Measurements from ENCODE around the gene THRB. TPM values are rescaled to one million over a fixed set of nuclear protein-coding genes. Genes with fewer than 3 reads are reported as not detected.

Gene THRB
- polyA plus RNA-seq, 1 of the 3 experiments (the other 2 are of a cell fraction) = 0.02 TPM

- TF ChIP-seq, protein P1, sequence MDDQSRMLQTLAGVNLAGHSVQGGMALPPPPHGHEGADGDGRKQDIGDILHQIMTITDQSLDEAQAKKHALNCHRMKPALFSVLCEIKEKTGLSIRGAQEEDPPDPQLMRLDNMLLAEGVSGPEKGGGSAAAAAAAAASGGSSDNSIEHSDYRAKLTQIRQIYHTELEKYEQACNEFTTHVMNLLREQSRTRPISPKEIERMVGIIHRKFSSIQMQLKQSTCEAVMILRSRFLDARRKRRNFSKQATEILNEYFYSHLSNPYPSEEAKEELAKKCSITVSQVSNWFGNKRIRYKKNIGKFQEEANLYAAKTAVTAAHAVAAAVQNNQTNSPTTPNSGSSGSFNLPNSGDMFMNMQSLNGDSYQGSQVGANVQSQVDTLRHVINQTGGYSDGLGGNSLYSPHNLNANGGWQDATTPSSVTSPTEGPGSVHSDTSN (IDR thresholded peaks at IDR 0.05) = no peak
- TF ChIP-seq JUND (IDR thresholded peaks at IDR 0.05) = no peak
These were observed 405.9 kb downstream of the THRB start (continued) for GRCh38 chr3:24088782-24089181.

DNA sequence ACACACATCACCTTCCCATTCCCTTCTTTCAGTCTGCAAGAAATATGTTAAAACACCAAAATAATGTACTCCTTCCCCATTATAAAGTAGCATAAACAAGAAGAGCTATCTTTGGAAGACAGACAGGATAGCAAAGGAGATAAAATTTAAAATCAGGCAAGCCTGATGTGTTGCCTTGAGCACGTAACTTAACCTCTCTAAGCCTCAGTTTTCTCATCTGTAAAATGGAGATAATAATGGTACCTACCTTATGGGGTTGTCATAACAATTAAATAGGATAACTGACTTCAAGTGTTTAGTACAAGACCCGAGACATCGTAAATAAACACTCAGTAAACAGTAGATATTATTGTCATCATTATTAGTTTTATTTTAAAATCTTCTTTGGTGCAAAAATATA is 407.2 kb downstream of the THRB start:
- no peaks in the 10 kb centered on the region for H3K9me2 ChIP-seq
- TF ChIP-seq SIN3A (IDR thresholded peaks at IDR 0.05; ENCODE audit: borderline replicate concordance, low read depth, low read length) (no peak), GABPA (IDR thresholded peaks at IDR 0.05; ENCODE audit: low read depth) (no peak), ELF1 (IDR thresholded peaks at IDR 0.05) (no peak), POLR2AphosphoS5 (IDR thresholded peaks at IDR 0.05; ENCODE audit: low read depth, low read length) (no peak), JUND (IDR thresholded peaks at IDR 0.05) (no peak), TAF1 (IDR thresholded peaks at IDR 0.05; ENCODE audit: borderline replicate concordance, low read depth, low read length) (no peak), REST (IDR thresholded peaks at IDR 0.05; ENCODE audit: low read depth, low read length) (no peak), GATA2 (CRISPR knock-in tag; IDR thresholded peaks at IDR 0.05) (no peak), TCF12 (IDR thresholded peaks at IDR 0.05) (no peak)
- TF ChIP-seq, protein P2, sequence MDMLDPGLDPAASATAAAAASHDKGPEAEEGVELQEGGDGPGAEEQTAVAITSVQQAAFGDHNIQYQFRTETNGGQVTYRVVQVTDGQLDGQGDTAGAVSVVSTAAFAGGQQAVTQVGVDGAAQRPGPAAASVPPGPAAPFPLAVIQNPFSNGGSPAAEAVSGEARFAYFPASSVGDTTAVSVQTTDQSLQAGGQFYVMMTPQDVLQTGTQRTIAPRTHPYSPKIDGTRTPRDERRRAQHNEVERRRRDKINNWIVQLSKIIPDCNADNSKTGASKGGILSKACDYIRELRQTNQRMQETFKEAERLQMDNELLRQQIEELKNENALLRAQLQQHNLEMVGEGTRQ (IDR thresholded peaks at IDR 0.05; ENCODE audit: borderline replicate concordance, low read depth, low read length) = no peak
- TF ChIP-seq, protein P3, sequence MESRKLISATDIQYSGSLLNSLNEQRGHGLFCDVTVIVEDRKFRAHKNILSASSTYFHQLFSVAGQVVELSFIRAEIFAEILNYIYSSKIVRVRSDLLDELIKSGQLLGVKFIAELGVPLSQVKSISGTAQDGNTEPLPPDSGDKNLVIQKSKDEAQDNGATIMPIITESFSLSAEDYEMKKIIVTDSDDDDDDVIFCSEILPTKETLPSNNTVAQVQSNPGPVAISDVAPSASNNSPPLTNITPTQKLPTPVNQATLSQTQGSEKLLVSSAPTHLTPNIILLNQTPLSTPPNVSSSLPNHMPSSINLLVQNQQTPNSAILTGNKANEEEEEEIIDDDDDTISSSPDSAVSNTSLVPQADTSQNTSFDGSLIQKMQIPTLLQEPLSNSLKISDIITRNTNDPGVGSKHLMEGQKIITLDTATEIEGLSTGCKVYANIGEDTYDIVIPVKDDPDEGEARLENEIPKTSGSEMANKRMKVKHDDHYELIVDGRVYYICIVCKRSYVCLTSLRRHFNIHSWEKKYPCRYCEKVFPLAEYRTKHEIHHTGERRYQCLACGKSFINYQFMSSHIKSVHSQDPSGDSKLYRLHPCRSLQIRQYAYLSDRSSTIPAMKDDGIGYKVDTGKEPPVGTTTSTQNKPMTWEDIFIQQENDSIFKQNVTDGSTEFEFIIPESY (IDR thresholded peaks at IDR 0.05; ENCODE audit: borderline replicate concordance, low read depth) = no peak
- WGBS (ENCODE audit: low lambda C conversion rate) = 94% methylated on average over 3 of the region's 3 CpGs
- no peaks in the 10 kb centered on the region for H3K79me2 ChIP-seq (ENCODE audit: insufficient read depth)
- no peak overlapping the region for H2AFZ ChIP-seq (ENCODE audit: low read depth)
- H3K4me1 ChIP-seq (ENCODE audit: control insufficient read depth in 1 of 2, insufficient read depth in 2 of 2, low read depth in 1 of 2, low read length in 1 of 2) = no peaks in the 10 kb centered on the region
- H3K4me3 ChIP-seq (ENCODE audit: low read depth in 2 of 2, low read length in 1 of 2) = no peak overlapping the region
- POLR2A ChIA-PET = no interaction called here
- H3F3A ChIP-seq (replicated peaks; ENCODE audit: insufficient read depth) = peaks cover 3% of the 10 kb centered on the region
- H3K36me3 ChIP-seq (replicated peaks in 1 of 2; ENCODE audit: control insufficient read depth in 1 of 2, insufficient read depth in 2 of 2, low read length in 1 of 2) = no peaks in the 10 kb centered on the region
- no peaks in the 10 kb centered on the region for H4K20me1 ChIP-seq (ENCODE audit: insufficient read depth)
- no peak for DNase-seq
- no peak overlapping the region for H3K4me2 ChIP-seq
- no peaks in the 10 kb centered on the region for H3K27me3 ChIP-seq (ENCODE audit: insufficient read depth)
- CTCF ChIA-PET = interaction anchor here (0.9 kb wide), 1 partner anchor 27 kb away, joined by 4 read pairs; no protein-coding TSS in a partner anchor
- H3K9ac ChIP-seq = no peak overlapping the region
- no peak overlapping the region for H3K27ac ChIP-seq (ENCODE audit: low read depth in 2 of 2, low read length in 1 of 2)
- no peaks in the 10 kb centered on the region for H3K9me3 ChIP-seq
